Activated CD8-positive, alpha-beta T cell treated with anti-CD3 and anti-CD28 coated beads for 36 hours (primary cell): ENCODE measurements around the gene SLC25A15. TPM values are rescaled to one million over a fixed set of nuclear protein-coding genes. Genes with fewer than 3 reads are reported as not detected.

Experiments
- ATAC-seq: fragments of 200-7000 bp; cut with Tn5 transposase; one replicate; pipeline ENCODE4 v1.10.0; 2021; ENCODE audit warnings: mild to moderate bottlenecking, moderate library complexity
- CTCF ChIA-PET: fragments of 350-600 bp; sonication (Branson Sonifier 250); formaldehyde crosslinking; loops from one replicate; lab custom pipeline; 2021; ENCODE audit warnings: antibody characterized with exemption; lab: Charles Lee
- POLR2A ChIA-PET: fragments of 350-600 bp; sonication (Branson Sonifier 250); formaldehyde crosslinking; loops from one replicate; lab custom pipeline; 2021; ENCODE audit warnings: antibody characterized with exemption; lab: Charles Lee
- DNase-seq: peaks from one replicate; pipeline ENCODE4 v3.0.0-alpha.2; 2020
- H3K27ac Mint-ChIP-seq: one replicate; pipeline ENCODE4 v1.8.0; 2021; ENCODE audit warnings: mild to moderate bottlenecking, mixed read lengths
- H3K27me3 Mint-ChIP-seq: one replicate; pipeline ENCODE4 v1.8.0; 2021; ENCODE audit warnings: mixed read lengths
- H3K36me3 Mint-ChIP-seq: one replicate; pipeline ENCODE4 v1.8.0; 2021; ENCODE audit warnings: low read depth, mixed read lengths
- H3K4me1 Mint-ChIP-seq: one replicate; pipeline ENCODE4 v1.8.0; 2021; ENCODE audit warnings: low read depth, mixed read lengths
- H3K4me3 Mint-ChIP-seq: one replicate; pipeline ENCODE4 v1.8.0; 2021; ENCODE audit warnings: mild to moderate bottlenecking, moderate library complexity, mixed read lengths
- H3K9me3 Mint-ChIP-seq: one replicate; pipeline ENCODE4 v1.8.0; 2021; ENCODE audit warnings: mixed read lengths
- intact Hi-C: fragments of 100-400 bp; cut with micrococcal nuclease; formaldehyde crosslinking; loops from one replicate; pipeline ENCODE4 v1.10.0; 2022
- total RNA-seq, 2 experiments: library from RNA; stranded (reverse); gene quantifications; one replicate each; pipeline ENCODE4 v1.2.3, GENCODE V29; 2021
- TF ChIP-seq, protein P1 (sequence below): fragments of 200-600 bp; IDR thresholded peaks from one replicate; pipeline ENCODE4 v1.8.0; 2022; ENCODE audit warnings: antibody characterized with exemption, mild to moderate bottlenecking

SLC25A15 gene
- total RNA-seq, 2 experiments from 2014 or later, result 23.2 to 24.6 TPM

DNA sequence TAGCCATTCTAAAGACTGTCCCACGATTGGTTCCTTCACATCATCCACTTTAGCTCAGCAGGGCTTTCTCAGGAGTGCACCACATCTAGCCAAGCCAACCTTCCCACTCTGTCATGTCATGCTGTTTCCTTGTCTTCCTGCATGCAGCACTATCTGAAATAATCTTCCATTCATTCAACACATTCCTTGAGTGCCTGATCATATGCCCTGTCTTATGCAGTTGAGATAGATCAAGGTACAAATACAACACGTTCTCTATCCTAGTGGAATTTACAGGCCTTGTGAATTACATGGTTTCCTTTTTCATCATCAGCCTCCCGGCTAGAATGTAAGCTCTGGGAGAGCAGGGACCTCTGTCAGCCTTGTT lies 11.6 kb upstream of the SLC25A15 start:
- TF ChIP-seq, protein P1, sequence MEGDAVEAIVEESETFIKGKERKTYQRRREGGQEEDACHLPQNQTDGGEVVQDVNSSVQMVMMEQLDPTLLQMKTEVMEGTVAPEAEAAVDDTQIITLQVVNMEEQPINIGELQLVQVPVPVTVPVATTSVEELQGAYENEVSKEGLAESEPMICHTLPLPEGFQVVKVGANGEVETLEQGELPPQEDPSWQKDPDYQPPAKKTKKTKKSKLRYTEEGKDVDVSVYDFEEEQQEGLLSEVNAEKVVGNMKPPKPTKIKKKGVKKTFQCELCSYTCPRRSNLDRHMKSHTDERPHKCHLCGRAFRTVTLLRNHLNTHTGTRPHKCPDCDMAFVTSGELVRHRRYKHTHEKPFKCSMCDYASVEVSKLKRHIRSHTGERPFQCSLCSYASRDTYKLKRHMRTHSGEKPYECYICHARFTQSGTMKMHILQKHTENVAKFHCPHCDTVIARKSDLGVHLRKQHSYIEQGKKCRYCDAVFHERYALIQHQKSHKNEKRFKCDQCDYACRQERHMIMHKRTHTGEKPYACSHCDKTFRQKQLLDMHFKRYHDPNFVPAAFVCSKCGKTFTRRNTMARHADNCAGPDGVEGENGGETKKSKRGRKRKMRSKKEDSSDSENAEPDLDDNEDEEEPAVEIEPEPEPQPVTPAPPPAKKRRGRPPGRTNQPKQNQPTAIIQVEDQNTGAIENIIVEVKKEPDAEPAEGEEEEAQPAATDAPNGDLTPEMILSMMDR, result no peak
- H3K4me3 Mint-ChIP-seq, result no peak overlapping the region
- intact Hi-C loops, result loop anchor here (10.0 kb wide), 2 partner anchors 113 to 1093 kb away; partner anchors contain the start of gene FOXO1
- peak overlapping the region; percentile 100 for H3K27ac Mint-ChIP-seq
- ChIA-PET CTCF (interaction anchor here (0.7 to 2.8 kb wide), 29 partner anchors 10 to 1094 kb away, joined by 3 to 34 read pairs (median 3); partner anchors contain the start of gene SLC25A15), POLR2A (interaction anchor here (0.9 to 2.6 kb wide), 3 partner anchors 10 to 113 kb away, joined by 3 to 14 read pairs (median 3); partner anchors contain the start of gene SLC25A15)
- H3K4me1 Mint-ChIP-seq, result peaks cover 30% of the 10 kb centered on the region
- no peaks in the 10 kb centered on the region for H3K9me3 Mint-ChIP-seq
- ATAC-seq, result no peak
- DNase-seq, result no peak
- no peaks in the 10 kb centered on the region for H3K36me3 Mint-ChIP-seq
- H3K27me3 Mint-ChIP-seq, result no peaks in the 10 kb centered on the region

- no peak overlapping the region for H3K4me3 Mint-ChIP-seq
These were observed 10.4 kb upstream of the SLC25A15 start for GRCh38 chr13:40779049-40779448.

DNA sequence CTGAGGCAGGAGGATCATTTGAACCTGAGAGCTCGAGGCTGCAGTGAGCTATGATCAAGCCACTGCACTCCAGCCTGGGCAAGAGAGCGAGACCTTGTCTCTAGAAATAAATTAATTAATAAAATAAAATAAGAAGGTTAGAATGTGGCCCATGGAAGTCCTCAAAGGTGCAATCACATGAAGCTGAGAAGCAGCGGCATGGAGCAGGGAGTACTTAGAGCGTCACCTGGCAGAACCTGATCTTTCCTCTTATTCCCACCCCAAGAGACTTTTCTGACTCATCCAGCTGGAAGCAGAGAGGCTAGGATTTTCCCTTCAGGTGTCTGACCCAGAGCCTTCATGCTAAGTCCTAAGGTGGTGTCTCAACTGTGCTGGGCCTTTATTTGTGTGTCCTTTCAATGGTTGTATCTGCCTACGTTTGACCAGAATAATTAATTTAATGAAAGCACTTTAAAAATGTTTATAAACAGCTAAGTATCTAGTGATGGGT lies 9.6 kb upstream of the SLC25A15 start:
- no peaks in the 10 kb centered on the region for H3K36me3 Mint-ChIP-seq
- no peak overlapping the region for H3K4me3 Mint-ChIP-seq
- no peaks in the 10 kb centered on the region for H3K9me3 Mint-ChIP-seq
- ChIA-PET POLR2A (interaction anchor here (0.6 to 2.7 kb wide), 4 partner anchors 9 to 192 kb away, joined by 3 to 15 read pairs (median 4); partner anchors contain the start of genes MRPS31 and SLC25A15), CTCF (interaction anchor here (1.0 to 2.0 kb wide), 3 partner anchors 10 to 95 kb away, joined by 3 to 9 read pairs (median 3); partner anchors contain the start of gene SLC25A15)
- TF ChIP-seq, protein P1, result no peak
- no peak overlapping the region for H3K27ac Mint-ChIP-seq
- intact Hi-C loops, result loop anchor here (10.0 kb wide), 2 partner anchors 115 to 1095 kb away; partner anchors contain the start of gene FOXO1
- H3K27me3 Mint-ChIP-seq, result no peaks in the 10 kb centered on the region
- DNase-seq (no peak), ATAC-seq (no peak)
- peaks cover 30% of the 10 kb centered on the region for H3K4me1 Mint-ChIP-seq

More at GRCh38 chr13:40779049-40779448, 10.4 kb upstream of the SLC25A15 start:
- DNase-seq, result no peak
- CTCF ChIA-PET, result interaction anchor here (1.0 to 2.7 kb wide), 4 partner anchors 10 to 94 kb away, joined by 3 to 13 read pairs (median 6); partner anchors contain the start of gene SLC25A15
- POLR2A ChIA-PET, result interaction anchor here (0.6 to 2.7 kb wide), 2 partner anchors 10 to 282 kb away, joined by 3 to 15 read pairs; partner anchors contain the start of genes SLC25A15 and WBP4
- intact Hi-C loops, result loop anchor here (10.0 kb wide), 2 partner anchors 114 to 1094 kb away; partner anchors contain the start of gene FOXO1
- Mint-ChIP-seq H3K27ac (peak overlapping the region; percentile 70), H3K9me3 (no peaks in the 10 kb centered on the region), H3K27me3 (no peaks in the 10 kb centered on the region), H3K36me3 (no peaks in the 10 kb centered on the region), H3K4me1 (peaks cover 30% of the 10 kb centered on the region)
- TF ChIP-seq, protein P1, result no peak
- no peak for ATAC-seq

DNA sequence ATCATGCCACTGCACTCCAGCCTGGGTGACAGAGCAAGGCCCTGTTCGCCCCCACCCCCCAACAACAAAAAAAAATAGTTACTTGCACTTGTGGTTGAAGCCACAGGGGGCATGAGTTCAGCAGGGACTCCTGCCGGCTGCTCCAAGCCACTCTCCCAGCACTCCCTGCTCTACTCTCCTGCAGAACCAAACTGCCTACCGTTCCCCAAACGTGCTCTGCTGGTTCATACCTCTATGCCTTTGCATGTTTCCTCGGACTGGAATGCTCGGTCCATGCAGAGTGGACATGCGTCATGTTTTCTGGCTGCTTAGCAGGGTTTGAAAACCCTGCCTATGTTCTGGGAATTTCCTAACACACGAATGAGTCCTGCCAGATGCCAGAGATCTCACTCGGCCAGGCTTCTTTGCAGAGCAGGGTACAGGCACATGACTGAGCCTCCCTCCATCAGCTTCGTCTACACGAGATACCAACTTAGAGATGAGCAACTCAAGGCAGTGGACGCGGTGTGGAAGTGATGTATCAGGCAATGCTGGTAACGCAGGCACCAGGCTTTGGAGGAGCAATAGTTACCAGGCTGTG lies 8.5 kb upstream of the SLC25A15 start:
- ChIA-PET POLR2A (interaction anchor here (2.7 kb wide), 1 partner anchor 8 kb away, joined by 15 read pairs; the partner anchor contains the start of gene SLC25A15), CTCF (interaction anchor here (0.6 kb wide), 1 partner anchor 102 kb away, joined by 3 read pairs; no protein-coding TSS in a partner anchor)
- Mint-ChIP-seq H3K4me3 (no peak overlapping the region), H3K36me3 (no peaks in the 10 kb centered on the region), H3K27me3 (no peaks in the 10 kb centered on the region), H3K4me1 (peaks cover 24% of the 10 kb centered on the region), H3K9me3 (no peaks in the 10 kb centered on the region), H3K27ac (no peak overlapping the region)
- intact Hi-C loops, result no loop called here
- ATAC-seq (no peak), DNase-seq (no peak)
- TF ChIP-seq, protein P1, result no peak
